ENCODE data around the gene FBXL7.

Gene FBXL7

DNA sequence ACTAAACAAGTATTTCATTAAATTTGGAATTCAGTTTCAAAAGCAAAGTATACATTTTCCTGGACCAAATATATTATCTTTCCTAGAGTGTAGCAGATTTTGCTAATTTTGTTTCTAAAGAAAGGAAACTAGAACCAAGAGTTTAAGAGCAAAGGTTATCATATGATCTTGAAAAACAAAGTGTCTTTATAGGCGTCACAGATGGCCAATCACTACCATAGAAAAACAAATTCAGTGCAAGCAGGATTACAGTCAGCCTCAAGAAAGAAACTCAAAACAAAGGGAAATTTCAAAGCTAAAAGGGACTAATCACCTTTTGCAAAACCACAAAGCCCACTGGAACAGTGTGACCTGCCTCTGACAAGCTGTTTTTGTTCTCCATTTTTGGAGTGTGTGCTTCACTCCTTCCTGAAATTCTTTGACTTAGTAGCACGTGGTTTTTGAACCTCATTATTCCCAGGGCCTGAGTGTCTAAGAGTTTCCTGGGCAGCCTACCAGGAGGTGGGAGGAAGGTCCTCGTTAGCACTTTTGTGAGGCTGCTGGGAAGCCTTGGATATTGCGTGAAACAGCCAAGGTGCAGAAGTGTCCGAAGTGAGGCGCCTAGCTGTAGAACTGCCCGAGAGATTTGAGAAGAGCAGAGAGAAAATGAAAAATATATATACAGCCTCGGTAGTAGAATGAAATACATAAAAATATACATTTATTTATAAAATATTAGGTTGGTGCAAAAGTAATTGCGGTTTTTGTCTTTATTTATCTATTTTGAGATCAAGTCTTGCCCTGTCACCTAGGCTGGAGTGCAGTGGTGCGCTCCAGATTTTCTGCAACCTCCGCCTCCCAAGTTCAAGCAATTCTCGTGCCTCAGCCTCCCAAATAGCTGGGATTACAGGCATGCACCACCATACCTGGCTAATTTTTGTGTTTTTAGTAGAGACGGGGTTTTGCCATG is 433.6 kb downstream of the FBXL7 start:
- DNase-seq (ENCODE audit: low read depth in 1 of 2, low spot score in 1 of 2) = no peak

DNA sequence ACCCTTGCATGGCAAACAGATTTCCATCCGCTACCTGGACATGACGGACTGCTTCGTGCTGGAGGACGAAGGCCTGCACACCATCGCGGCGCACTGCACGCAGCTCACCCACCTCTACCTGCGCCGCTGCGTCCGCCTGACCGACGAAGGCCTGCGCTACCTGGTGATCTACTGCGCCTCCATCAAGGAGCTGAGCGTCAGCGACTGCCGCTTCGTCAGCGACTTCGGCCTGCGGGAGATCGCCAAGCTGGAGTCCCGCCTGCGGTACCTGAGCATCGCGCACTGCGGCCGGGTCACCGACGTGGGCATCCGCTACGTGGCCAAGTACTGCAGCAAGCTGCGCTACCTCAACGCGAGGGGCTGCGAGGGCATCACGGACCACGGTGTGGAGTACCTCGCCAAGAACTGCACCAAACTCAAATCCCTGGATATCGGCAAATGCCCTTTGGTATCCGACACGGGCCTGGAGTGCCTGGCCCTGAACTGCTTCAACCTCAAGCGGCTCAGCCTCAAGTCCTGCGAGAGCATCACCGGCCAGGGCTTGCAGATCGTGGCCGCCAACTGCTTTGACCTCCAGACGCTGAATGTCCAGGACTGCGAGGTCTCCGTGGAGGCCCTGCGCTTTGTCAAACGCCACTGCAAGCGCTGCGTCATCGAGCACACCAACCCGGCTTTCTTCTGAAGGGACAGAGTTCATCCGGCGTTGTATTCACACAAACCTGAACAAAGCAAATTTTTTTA is 436.7 kb downstream of the FBXL7 start:
- no peak for DNase-seq (ENCODE audit: low read depth in 1 of 2, low spot score in 1 of 2)

DNA sequence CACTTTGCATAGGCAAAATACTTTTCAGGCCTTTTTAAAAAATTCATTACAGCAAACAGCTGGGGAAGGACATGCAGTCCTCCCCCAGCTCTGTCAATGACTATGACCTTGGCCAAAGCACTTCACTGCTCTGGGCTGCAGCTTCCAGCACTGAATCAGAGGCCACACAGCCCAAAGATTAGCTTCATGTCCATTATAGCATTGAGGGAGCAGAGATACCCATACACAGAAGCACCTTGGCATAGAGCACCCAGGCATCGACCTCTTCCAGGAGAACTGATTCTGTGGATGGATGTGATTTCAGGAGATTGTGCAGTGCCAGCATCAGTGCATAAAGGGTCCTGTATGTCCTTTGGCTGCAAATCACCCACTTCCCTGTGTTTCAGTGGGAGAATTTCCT is 437.7 kb downstream of the FBXL7 start:
- no peak for DNase-seq (ENCODE audit: low read depth in 1 of 2, low spot score in 1 of 2)

DNA sequence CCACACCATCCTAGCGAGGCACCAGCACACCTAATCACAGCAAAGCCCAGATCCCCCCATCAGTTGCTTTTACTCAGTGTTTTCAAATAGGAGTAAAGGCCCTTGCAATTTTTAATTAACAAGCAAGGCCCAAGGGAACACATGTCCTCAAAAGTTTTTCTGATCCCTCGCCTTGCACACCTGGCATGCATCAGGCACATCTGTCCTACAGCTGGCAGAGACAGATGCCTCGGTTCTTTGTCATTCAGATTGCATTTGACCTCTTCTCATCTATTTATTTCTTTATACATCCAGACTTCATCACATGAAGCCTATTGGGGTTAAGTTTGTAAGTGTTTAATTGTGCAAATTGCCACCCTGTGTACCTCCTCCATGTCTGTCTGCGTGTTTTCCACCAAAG is 438.2 kb downstream of the FBXL7 start:
- no peak for DNase-seq (ENCODE audit: low read depth in 1 of 2, low spot score in 1 of 2)

DNA sequence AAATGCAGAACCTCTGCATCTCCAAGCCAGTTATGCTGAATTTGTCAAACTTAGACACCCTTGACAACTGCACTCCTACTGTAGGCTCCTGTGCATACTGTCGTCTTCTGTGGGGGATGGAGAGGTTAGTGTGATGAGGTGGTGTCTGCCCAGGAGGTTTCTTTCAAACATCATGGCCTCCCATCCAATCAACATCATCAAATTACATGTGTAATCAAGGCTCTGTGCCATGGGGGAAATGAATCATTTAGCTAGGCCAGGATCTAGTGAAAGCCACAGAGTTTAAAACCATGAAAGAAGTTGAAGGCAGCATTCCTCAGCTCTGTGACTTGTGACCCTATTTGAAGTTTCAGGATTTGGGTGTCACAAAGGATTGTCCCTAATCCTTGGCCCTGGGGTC is 439.0 kb downstream of the FBXL7 start:
- DNase-seq (ENCODE audit: low read depth in 1 of 2, low spot score in 1 of 2) = no peak

DNA sequence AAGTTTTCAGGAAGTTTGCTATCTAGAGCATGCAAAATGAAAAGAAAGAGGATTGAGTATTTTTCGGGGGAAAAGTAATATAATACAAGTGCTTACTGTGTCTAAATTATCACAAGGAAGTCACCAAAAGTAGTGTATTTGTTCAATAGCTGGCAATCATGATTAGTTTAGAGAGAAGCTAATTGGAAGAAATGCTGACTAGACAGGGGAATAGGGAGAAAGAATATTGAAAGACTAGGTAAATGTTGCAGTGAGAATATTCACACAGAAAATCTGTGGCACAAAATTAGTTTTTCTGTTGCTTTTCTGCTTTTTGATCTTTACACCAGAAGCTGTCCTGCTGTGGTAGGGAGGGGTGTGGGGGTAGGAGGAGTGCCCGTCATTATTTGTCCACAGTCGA is 440.9 kb downstream of the FBXL7 start:
- DNase-seq (ENCODE audit: low read depth in 1 of 2, low spot score in 1 of 2) = no peak

DNA sequence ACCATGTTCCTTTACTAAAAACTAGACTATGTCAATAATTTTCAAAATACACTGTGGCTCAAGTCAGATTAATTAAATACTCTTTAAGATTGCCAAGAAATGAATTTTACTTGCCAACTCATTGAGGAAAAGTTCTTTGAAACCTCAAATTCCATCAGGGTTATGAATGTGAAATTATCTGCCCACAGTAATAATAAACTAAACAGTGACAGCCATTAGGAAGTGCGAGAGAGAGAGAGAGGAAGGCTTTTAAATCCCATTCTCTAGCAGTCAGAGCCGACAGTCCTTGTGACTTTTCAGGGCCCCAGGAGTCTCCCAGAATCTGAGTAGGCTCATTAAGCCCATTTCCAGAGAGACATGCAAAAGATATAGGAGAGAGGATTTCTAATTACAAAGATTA is 443.5 kb downstream of the FBXL7 start:
- DNase-seq (ENCODE audit: low read depth in 1 of 2, low spot score in 1 of 2) = no peak

DNA sequence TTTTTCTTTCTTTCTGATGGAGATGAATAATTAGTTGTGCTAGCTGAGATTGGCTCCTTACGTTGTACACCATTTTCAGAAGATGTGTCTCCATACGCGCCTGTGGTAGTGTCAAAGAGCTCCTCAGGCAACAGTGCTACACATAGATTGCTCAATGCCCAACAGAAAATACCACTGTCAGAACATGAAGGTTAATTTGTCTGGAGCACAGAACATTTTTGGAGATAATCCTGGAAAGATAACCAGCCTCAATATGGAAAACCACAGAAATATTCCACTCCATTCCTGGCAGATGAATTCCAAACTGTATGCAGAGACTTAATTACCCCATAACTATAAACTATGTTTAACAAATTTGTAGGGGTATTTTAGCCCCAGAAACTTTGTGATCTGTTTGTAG is 446.0 kb downstream of the FBXL7 start:
- DNase-seq (ENCODE audit: low read depth in 1 of 2, low spot score in 1 of 2) = no peak

DNA sequence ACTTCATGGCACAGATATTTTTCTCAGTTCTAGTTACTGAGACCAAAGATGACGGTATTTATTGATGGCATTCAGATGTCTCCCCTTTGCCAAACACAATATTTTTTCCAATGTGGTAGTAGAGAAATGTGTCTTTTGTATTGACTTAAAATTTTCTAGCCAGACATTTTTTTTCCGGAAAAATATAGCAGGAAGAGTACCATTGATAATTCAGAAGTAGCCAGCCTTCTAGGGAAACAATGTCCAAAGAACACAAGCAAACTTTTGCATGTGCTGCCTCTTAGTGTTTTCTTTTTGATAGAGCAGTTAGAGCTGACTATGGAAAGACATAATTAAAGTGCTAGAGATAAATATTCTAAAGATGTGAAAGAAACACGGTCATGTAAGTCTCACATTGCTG is 448.2 kb downstream of the FBXL7 start:
- DNase-seq (ENCODE audit: low read depth in 1 of 2, low spot score in 1 of 2) = no peak

DNA sequence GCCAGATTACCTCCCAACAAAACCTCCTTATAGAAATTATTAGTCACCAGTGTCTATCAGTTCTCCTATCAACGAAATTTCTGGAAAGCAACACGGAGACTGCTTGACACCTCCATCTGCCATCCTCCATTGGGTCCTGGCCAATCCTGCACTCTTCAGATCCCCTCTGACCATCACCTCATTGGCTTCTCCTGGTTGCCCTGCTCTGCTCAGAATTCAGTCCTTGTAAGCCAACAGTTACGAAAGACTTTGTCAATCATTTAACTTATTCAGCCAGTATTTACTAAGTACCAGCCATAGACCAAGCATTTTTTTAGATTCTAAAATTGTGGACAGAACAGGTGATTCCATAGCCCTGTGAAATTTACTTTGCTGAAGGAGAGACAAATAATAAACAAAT is 451.1 kb downstream of the FBXL7 start:
- no peak for DNase-seq (ENCODE audit: low read depth in 1 of 2, low spot score in 1 of 2)

DNA sequence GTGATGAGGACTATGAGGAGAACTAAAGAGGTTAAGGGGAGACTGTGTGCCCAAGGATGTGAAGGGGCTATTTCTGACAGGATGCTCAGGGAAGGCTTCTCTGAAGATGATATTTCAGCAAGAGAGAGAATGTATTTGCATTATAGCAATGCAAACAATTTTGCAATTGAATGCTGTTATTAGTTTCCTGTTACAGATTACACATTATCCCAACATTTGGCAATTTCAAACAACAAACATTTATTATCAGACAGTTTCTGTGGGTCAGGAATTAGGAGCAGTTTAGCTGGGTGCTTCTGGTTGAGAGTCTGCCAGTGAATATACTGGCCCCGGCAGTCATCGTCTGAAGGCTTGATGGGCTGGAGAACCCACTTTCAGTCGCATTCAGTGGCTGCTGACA is 451.6 kb downstream of the FBXL7 start:
- DNase-seq (ENCODE audit: low read depth in 1 of 2, low spot score in 1 of 2) = no peak

DNA sequence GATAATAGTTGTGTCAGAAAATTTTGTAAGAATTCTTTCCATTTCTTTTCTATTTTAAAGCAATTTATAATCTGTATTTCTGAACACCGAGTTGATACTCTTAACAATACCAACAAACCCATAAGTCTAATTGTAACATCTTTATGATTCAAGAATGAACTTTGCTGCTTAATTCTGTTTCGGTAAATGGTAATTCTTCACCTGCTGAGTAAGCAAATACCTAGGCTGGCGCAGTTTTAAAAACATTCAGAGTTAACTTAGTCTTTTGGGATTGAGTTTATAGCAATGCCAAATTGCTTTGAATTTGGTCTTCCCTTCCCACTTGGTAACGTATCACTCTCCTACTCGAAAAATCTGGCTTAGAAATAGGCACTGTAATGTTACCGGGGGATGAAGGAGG is 456.6 kb downstream of the FBXL7 start:
- DNase-seq (ENCODE audit: low read depth in 1 of 2, low spot score in 1 of 2) = no peak

DNA sequence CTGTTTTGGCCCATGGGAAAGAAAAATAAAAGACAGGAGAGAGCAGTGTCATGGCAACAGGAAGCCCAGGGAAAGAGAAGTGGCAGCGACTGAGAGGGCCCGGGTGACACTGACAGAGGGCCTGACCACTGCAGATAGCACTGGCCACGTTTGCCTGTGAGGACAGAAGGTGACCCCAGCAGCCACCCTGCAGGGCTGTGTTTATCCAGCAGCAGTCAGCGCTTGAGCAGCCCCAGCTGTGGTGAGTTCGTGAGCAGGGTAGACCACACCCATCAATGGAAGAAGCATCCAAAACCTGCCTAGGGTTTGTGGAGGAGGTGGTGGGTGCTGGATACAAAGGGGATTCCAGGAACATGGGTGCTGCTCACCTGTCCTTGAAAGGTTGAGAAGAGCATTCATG is 457.1 kb downstream of the FBXL7 start:
- DNase-seq (ENCODE audit: low read depth in 1 of 2, low spot score in 1 of 2) = no peak

DNA sequence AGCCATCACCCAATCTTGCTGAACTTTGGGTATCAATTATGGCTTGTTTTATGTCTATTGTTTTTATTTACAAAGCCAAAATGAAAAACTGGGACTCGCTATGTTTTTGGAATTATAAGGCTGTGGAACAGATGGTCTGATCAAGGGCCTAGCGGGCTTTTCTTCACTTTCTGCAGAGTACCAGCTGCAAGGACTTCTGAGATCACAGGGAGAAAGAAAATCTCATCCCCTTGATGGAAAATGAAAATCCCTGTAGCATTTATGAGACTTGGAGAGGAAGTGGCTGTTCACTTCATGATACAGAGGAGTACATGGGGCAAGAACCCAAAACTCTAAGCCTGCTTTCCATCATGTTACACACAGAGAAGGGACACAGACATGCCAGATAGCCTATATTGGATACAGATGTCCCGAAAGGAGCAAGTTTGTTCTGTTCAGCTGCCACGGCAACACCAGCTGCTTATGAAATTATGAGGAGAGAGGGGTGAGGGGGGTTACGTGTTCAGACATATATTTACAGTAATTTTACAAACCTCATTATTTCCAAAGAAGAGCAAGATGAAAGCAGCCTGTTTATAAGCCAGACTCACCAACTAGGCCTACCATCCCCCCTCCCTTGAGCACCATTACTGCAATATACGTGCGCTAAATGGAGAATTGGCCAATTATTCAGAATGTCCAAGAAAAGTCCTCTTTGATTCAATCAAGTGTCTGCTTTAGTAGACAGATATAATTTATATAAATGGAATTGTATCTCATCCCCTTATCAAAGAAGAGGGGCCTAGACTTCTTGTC is 459.6 kb downstream of the FBXL7 start:
- no peak for DNase-seq (ENCODE audit: low read depth in 1 of 2, low spot score in 1 of 2)

DNA sequence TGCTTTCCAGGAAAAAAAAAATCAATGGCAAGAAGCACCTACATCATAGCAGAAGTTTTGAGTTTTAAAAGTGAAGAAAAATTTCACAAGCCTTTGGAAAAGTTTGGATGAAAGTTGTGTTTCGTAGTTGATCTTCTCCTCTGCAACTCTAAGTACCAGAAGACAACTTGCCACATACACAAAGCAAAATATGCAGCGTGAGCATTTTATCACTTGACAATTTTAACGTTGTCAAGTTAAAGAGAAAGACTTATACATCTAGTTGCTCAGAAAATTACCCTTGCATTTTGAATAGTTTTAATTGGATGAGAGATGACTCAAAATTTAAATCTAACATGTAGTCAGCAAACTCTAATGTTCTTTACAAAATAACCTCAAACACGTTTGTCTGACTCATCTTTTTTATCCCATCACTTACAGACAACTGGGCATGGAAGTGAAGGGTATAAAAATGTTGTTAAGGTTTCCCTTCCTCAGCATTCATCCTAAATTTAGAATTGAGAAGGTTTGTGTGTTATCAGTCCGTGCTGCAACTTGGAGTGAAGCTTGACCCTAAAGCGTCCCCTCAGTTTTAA is 466.2 kb downstream of the FBXL7 start:
- no peak for DNase-seq (ENCODE audit: low read depth in 1 of 2, low spot score in 1 of 2)

DNA sequence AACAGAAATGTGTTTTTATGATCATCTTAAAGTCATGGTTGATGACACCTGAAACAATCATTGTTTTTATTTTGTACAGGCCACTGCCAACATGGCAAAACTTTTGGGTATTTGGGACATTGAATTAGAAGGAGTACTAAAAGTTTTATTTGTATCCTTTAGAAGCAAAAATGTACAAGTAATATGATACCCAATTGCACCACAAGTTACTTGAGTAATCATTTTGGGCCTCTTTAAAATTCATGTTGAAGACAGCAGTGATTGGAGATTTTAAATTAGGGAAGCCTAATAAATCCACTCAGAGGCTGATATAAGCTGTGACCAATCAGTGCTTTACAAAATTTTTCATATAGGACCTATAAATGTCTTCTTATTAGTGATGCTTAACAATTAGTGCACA is 466.7 kb downstream of the FBXL7 start:
- no peak for DNase-seq (ENCODE audit: low read depth in 1 of 2, low spot score in 1 of 2)

DNA sequence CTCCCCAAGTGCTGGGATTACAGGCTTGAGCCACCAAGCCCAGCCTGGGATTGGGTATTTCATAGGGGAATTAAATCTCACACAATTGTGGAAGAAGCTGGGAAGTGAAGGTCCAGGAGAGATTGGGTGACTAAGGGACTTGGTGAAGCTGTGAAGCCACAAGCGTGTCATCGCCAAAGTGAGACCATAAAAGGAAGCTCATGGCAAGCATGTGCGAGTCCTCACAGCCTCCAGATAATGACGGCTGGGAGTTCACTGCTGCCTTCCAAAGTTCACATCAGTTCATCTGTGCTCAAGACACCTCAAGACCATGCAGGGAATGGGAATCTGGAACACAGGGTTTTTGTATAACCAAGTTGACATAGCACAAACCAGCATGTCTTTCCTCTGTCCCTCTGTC is 469.0 kb downstream of the FBXL7 start:
- no peak for DNase-seq (ENCODE audit: low read depth in 1 of 2, low spot score in 1 of 2)

DNA sequence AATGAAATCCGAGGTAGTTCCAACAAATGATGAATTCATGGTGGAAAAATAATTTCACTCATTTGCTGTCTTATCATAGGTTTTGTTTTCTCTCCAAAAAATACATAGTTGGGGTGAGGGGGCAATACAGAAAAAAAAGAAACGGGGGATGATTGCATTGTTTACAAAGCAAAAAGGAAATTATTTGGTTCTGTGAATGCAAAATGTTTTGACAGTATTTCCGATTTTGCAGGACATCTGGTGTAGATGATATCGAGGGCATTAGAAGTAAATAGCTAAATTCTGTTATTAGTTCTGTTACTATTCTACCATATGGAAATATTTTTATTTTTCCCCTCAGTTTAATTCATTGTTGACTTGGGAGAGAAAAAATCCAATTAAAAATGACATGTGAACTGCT is 477.9 kb downstream of the FBXL7 start:
- DNase-seq (ENCODE audit: low read depth in 1 of 2, low spot score in 1 of 2) = no peak

DNA sequence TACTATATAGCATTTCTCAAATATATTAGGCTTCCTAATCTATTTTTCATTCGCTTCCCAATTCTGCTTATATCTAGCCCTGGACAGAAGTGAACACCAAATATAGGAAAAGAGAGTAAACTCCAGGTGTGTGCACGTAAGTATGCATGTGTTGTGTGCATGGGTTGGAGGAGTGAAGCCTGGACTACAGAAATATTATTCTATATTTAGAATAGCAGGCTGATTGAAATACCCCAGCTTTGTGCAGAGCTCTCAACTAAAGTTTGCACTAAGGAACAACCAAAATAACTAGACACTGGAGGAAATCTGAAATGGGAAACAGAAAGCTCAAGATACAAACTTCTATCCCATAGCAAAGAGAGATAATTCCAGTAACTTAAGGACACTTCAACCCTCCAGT is 480.9 kb downstream of the FBXL7 start:
- no peak for DNase-seq (ENCODE audit: low read depth in 1 of 2, low spot score in 1 of 2)

DNA sequence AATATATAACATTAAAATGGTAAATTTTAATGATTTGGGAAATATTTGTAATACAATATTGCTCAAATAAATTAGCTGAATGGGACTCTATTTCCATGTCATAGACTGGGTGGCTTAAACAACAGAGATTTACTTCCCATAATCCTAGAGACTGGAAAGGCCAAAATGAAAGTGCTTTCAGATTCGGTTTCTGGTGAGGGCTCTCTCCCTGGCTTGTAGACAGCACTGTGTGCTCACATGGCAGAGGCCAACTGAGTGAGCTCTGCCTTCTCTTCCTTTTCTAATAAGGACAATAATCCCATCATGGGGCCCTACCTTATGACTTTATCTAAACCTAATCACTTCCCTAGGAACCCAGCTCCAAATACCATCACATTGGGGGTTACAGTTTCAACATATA is 483.4 kb downstream of the FBXL7 start:
- no peak for DNase-seq (ENCODE audit: low read depth in 1 of 2, low spot score in 1 of 2)
